Transverse colon (tissue), 4 donors: ENCODE results near the gene NUDT11. TPM values are rescaled to one million over a fixed set of nuclear protein-coding genes. Genes with fewer than 3 reads are reported as not detected.
"Not testable (repeated sequence)": the region's sequence is repeated elsewhere in the genome, so short reads cannot be mapped to it uniquely, and the experiment has no call there.

ENCODE experiments used
- DNase-seq: peaks from one replicate; pipeline ENCODE4 v3.0.0-alpha.2; 2019
- H3K27ac ChIP-seq, 4 donors: fragments of 200-600 bp; sonication (generic); 2 replicates each; pipeline ENCODE4 v1.5.1; 2016 to 2018; ENCODE audit warnings: inconsistent platforms in 4 of 4
- H3K27me3 ChIP-seq: fragments of 200-600 bp; sonication (generic); 2 replicates; pipeline ENCODE4 v1.5.1; 2017; ENCODE audit warnings: inconsistent platforms
- H3K36me3 ChIP-seq, 4 donors: fragments of 200-600 bp; sonication (generic); 2 replicates each; pipeline ENCODE4 v1.5.1; 2017 to 2019; ENCODE audit warnings: inconsistent platforms in 4 of 4
- H3K4me1 ChIP-seq, 4 donors: fragments of 200-600 bp; sonication (generic); 2 replicates each; pipeline ENCODE4 v1.5.1; 2017 to 2020; ENCODE audit warnings: inconsistent platforms in 4 of 4
- H3K4me3 ChIP-seq, 4 donors: fragments of 200-600 bp; sonication (generic); 1 replicate in 1 of 4; 2 replicates in 3 of 4; pipeline versions ENCODE4 v1.5.1 to v1.6.1; 2017 to 2019; ENCODE audit warnings: inconsistent platforms in 4 of 4
- H3K9me3 ChIP-seq, 2 donors: fragments of 200-600 bp; sonication (generic); 2 replicates each; pipeline ENCODE4 v1.5.1; 2017 to 2019; ENCODE audit warnings: inconsistent platforms in 2 of 2
- EP300 ChIP-seq: sonication (generic); formaldehyde crosslinking; IDR thresholded peaks from one replicate; pipeline ENCODE4 v1.6.1; 2017; ENCODE audit warnings: antibody characterized with exemption, low read depth
- POLR2A ChIP-seq: fragments of 450-650 bp; IDR thresholded peaks from one replicate; pipeline ENCODE4 v1.6.1; 2016; ENCODE audit warnings: antibody characterized with exemption, mild to moderate bottlenecking, moderate library complexity
- POLR2AphosphoS5 ChIP-seq, 3 donors: sonication (generic); formaldehyde crosslinking; IDR thresholded peaks; one replicate each; pipeline ENCODE4 v1.6.1; 2016; ENCODE audit warnings: antibody characterized with exemption in 3 of 3
- WGBS, 2 donors: methylation state at CpG; one replicate each; pipeline ENCODE4 v1.1.5; 2018; ENCODE audit warnings: low coverage in 1 of 2; 5-methylcytosine and 5-hydroxymethylcytosine counted together
- in situ Hi-C, 4 donors: fragments of 200-750 bp; cut with MboI; loops; one replicate each; pipeline versions ENCODE4 v1.15.0 to v1.15.1; 2017; ENCODE audit warnings: low sequenced_read_pairs in 3 of 4, low pct_ligation_motif_present in 1 of 4, low pct_unique_long_range_greater_than_20kb in 1 of 4
- intact Hi-C: fragments of 100-400 bp; cut with DNase I; formaldehyde crosslinking; loops from one replicate; pipeline ENCODE4 v1.15.1; 2023; ENCODE audit warnings: low total_unique reads
- total RNA-seq, 4 donors: library from RNA; depleted of rRNA; stranded (reverse); fragments of >200 nt; gene quantifications; one replicate each; pipeline ENCODE4 v1.1.0, GENCODE V29; 2016
- TF ChIP-seq, protein P1 (sequence below), 5 experiments: fragments of 200-600 bp in 3 of 5; fragments of 450-650 bp in 2 of 5; sonication (generic) in 3 of 5; IDR thresholded peaks; 1 replicate in 2 of 5; 2 replicates in 3 of 5; pipeline ENCODE4 v1.5.1; 2016 to 2017; ENCODE audit warnings: antibody characterized with exemption in 5 of 5, inconsistent platforms in 3 of 5, mild to moderate bottlenecking in 2 of 5, moderate library complexity in 1 of 5

Gene NUDT11
- total RNA-seq, 4 donors from 2014 or later, result 0.68 to 1.4 (median 0.80) TPM; not detected in 1

DNA sequence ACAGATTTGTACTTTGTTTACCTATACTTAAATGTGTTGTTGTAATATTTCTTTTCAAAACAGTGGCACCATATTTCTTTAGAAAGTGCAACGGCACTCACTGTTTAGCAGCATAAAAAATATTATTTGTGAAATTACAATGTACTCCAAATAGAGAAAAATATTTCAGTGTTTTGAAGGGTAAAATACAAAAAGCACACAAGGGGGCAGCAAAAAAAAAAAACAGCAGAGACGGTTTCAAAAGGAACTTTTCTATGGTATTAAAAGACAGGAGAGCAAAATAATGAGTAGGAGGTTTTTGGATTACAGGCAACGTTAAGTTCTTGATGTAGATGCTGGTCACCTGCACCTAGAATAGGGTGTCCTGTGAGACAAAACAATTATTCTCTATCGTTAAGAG lies 2.0 kb downstream of the NUDT11 start:
- H3K36me3 ChIP-seq, result no peaks in the 10 kb centered on the region
- peaks cover 13% of the 10 kb centered on the region for H3K27me3 ChIP-seq
- DNase-seq, result no peak
- no peak overlapping the region for H3K4me3 ChIP-seq
- no peaks in the 10 kb centered on the region for H3K9me3 ChIP-seq
- H3K4me1 ChIP-seq, result no peaks in the 10 kb centered on the region
- intact Hi-C loops, result no loop called here
- in situ Hi-C loops, result no loop called here
- 36 to 45% methylated on average over 3 to 4 of the region's 4 CpGs for WGBS, 2 donors
- TF ChIP-seq POLR2A, result no peak
- TF ChIP-seq, protein P1, sequence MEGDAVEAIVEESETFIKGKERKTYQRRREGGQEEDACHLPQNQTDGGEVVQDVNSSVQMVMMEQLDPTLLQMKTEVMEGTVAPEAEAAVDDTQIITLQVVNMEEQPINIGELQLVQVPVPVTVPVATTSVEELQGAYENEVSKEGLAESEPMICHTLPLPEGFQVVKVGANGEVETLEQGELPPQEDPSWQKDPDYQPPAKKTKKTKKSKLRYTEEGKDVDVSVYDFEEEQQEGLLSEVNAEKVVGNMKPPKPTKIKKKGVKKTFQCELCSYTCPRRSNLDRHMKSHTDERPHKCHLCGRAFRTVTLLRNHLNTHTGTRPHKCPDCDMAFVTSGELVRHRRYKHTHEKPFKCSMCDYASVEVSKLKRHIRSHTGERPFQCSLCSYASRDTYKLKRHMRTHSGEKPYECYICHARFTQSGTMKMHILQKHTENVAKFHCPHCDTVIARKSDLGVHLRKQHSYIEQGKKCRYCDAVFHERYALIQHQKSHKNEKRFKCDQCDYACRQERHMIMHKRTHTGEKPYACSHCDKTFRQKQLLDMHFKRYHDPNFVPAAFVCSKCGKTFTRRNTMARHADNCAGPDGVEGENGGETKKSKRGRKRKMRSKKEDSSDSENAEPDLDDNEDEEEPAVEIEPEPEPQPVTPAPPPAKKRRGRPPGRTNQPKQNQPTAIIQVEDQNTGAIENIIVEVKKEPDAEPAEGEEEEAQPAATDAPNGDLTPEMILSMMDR (IDR thresholded peaks at IDR 0.05), result no peak
- TF ChIP-seq EP300, result no peak
- TF ChIP-seq POLR2AphosphoS5 (IDR thresholded peaks at IDR 0.05), result no peak
- no peak overlapping the region for H3K27ac ChIP-seq

DNA sequence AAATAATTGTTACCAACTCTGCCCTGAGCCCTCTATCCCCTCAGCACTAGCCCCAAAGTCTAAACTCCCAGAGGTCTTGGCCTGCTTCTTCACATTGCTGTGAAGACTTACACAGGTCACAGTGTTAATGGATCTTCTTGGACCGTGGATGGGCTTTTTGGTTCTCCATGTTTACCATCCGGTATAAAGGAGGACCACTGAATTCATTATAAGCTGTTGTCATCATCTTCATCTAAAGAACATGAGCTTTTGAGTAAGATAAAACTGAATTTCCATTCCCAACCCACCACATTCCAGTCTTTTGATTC lies 8.5 kb downstream of the NUDT11 start:
- TF ChIP-seq POLR2A (no peak), EP300 (no peak), POLR2AphosphoS5 (IDR thresholded peaks at IDR 0.05) (no peak)
- TF ChIP-seq, protein P1 (IDR thresholded peaks at IDR 0.05), result no peak
- no peak overlapping the region for H3K27ac ChIP-seq
- H3K36me3 ChIP-seq, result no peaks in the 10 kb centered on the region
- 87% methylated on average over 2 of the region's 2 CpGs; no CpG with 5 or more reads in 1 of the 2 donors for WGBS, 2 donors
- DNase-seq, result no peak
- H3K27me3 ChIP-seq, result no peaks in the 10 kb centered on the region
- in situ Hi-C loops, result no loop called here
- intact Hi-C loops, result no loop called here
- no peak overlapping the region for H3K4me3 ChIP-seq
- no peaks in the 10 kb centered on the region for H3K9me3 ChIP-seq
- H3K4me1 ChIP-seq, result no peaks in the 10 kb centered on the region

DNA sequence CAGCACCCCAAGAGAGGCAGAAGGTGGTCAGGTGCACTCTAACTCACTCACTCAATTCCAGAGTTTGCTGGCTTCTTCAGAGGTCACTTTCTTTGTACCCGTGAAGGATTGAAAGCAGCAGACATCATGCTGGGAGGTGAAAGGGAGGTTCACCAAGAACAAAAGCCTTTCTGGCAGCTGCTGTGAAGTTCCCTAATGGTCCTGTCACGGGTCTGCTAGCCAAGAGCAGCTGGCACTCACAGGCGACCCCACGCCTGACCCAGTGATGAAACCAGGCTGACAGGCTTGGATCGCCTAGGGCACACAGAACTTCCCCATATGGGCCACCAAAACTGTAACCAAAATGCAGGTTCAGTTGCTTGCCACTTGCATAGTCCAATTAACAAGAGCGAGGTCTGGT lies 11.8 kb downstream of the NUDT11 start:
- Histone ChIP-seq H3K4me1 (no peaks in the 10 kb centered on the region), H3K36me3 (no peaks in the 10 kb centered on the region), H3K27ac (no peak overlapping the region), H3K4me3 (no peak overlapping the region), H3K27me3 (no peaks in the 10 kb centered on the region), H3K9me3 (no peaks in the 10 kb centered on the region)
- in situ Hi-C loops (no loop called here), intact Hi-C loops (no loop called here)
- no peak for DNase-seq
- TF ChIP-seq POLR2A, result no peak
- no peak for TF ChIP-seq EP300
- TF ChIP-seq, protein P1 (IDR thresholded peaks at IDR 0.05), result no peak
- no peak for TF ChIP-seq POLR2AphosphoS5 (IDR thresholded peaks at IDR 0.05)
- 61% methylated on average over 6 of the region's 6 CpGs; no CpG with 5 or more reads in 1 of the 2 donors for WGBS, 2 donors

DNA sequence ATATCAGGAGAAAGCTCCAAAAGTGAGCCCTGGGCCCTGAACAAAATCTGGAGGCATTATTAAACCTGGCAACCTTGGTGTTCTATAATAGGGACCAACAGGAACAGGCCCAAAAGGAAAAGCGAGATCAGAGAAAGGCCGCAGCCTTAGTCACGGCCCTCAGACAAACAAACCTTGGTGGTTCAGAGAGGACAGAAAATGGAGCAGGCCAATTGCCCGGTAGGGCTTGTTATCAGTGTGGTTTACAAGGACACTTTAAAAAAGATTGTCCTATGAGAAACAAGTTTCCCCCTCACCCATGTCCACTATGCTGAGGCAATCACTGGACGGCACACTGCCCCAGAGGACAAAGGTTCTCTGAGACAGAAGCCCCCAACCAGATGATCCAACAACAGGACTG lies 14.0 kb downstream of the NUDT11 start:
- H3K36me3 ChIP-seq, DNase-seq, H3K4me3 ChIP-seq, in situ Hi-C loops, H3K27ac ChIP-seq, intact Hi-C loops, H3K4me1 ChIP-seq, H3K9me3 ChIP-seq, H3K27me3 ChIP-seq: not testable (repeated sequence)
- 89% methylated on average over 5 of the region's 5 CpGs; no CpG with 5 or more reads in 1 of the 2 donors for WGBS, 2 donors

DNA sequence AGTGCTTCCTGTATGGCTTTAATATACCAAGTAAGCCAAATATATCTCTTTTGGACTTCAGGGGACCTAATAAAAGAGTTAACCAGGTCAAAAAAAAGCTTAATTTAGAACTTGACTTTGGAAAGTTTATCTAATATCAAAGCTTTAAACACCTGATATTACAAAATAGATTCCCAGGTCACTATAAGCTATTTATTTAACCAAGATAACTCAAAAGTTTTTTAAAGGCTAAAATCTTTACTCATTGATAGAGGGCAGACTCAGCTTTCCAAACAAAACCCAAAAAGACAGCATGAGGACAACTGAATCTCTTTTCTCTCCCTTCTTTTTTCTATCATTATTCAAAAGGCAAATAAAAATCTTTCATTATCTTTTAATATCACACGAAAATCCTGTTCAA lies 19.5 kb downstream of the NUDT11 start:
- H3K9me3 ChIP-seq, result no peaks in the 10 kb centered on the region
- TF ChIP-seq POLR2AphosphoS5 (IDR thresholded peaks at IDR 0.05), result no peak
- no peak for TF ChIP-seq POLR2A
- no peak for TF ChIP-seq EP300
- TF ChIP-seq, protein P1 (IDR thresholded peaks at IDR 0.05), result no peak
- 44 to 60% methylated on average over 1 of the region's 1 CpG for WGBS, 2 donors
- in situ Hi-C loops (no loop called here), intact Hi-C loops (no loop called here)
- H3K4me3 ChIP-seq, result no peak overlapping the region
- H3K27me3 ChIP-seq, result no peaks in the 10 kb centered on the region
- no peaks in the 10 kb centered on the region for H3K36me3 ChIP-seq
- no peak for DNase-seq
- no peaks in the 10 kb centered on the region for H3K4me1 ChIP-seq
- no peak overlapping the region for H3K27ac ChIP-seq
